Measurements from ENCODE around the gene MGST2.

DNA sequence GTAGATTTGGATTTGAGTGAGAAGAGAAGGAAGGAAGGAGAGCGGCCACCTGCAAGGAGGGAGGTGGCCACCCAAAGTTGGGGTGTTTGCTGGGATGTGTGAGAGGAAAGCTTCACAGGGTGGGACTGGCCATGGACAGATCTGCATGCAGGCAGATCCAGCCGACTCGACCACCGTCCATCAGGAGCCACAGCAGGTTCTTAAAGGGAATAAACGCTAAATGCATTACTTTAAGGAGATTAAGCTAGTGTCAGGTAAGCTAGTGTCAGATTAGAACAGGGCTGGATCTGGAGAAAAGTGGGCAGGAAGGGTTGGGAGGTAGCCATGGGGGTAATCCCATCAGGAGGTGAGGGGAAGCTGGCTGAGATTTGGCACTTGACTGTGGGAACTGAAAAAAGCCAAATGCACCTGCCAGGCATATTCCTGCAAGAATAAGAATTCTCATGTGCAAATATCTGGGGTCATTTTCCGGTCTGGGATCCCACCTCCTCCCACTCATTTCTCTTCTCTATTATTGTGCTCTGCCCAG, 79.6 kb downstream of the MGST2 start:
- TF ChIP-seq, protein P1, sequence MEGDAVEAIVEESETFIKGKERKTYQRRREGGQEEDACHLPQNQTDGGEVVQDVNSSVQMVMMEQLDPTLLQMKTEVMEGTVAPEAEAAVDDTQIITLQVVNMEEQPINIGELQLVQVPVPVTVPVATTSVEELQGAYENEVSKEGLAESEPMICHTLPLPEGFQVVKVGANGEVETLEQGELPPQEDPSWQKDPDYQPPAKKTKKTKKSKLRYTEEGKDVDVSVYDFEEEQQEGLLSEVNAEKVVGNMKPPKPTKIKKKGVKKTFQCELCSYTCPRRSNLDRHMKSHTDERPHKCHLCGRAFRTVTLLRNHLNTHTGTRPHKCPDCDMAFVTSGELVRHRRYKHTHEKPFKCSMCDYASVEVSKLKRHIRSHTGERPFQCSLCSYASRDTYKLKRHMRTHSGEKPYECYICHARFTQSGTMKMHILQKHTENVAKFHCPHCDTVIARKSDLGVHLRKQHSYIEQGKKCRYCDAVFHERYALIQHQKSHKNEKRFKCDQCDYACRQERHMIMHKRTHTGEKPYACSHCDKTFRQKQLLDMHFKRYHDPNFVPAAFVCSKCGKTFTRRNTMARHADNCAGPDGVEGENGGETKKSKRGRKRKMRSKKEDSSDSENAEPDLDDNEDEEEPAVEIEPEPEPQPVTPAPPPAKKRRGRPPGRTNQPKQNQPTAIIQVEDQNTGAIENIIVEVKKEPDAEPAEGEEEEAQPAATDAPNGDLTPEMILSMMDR (IDR thresholded peaks at IDR 0.05) = no peak
- TF ChIP-seq POLR2A (IDR thresholded peaks at IDR 0.05) = no peak

Measured in testis (tissue), 2 donors.